K562 (cell line): ENCODE data around the gene ZNF485. TPM values are rescaled to one million over a fixed set of nuclear protein-coding genes. Genes with fewer than 3 reads are reported as not detected.

ENCODE experiments used
- CBFA2T2 ChIP-seq: fragments of 450-650 bp; conservative IDR thresholded peaks from 2 replicates; pipeline ENCODE4 v1.6.1; 2017; ENCODE audit warnings: mild to moderate bottlenecking
- GTF2B ChIP-seq: IDR thresholded peaks from 2 replicates; pipeline ENCODE4 v1.6.1; 2011; ENCODE audit not compliant: insufficient read length; ENCODE audit errors: extremely low read depth
- HCFC1 ChIP-seq: IDR thresholded peaks from 2 replicates; pipeline ENCODE4 v1.6.1; 2012; ENCODE audit warnings: low read depth, low read length, improper control_type of control experiment
- HMGN3 ChIP-seq: IDR thresholded peaks from 2 replicates; pipeline ENCODE4 v1.6.1; 2011; ENCODE audit warnings: borderline replicate concordance, low read depth, mild to moderate bottlenecking, mixed read lengths, low read length; ENCODE audit not compliant: insufficient read length; ENCODE audit errors: extremely low read depth
- KLF13 ChIP-seq: fragments of 450-650 bp; IDR thresholded peaks from 2 replicates; pipeline ENCODE4 v1.6.1; 2016; ENCODE audit warnings: missing genetic modification characterization, low read depth, mild to moderate bottlenecking, missing compliant biosample characterization, moderate library complexity, borderline replicate concordance
- PATZ1 ChIP-seq: fragments of 250-450 bp; sonication (Bioruptor Pico); IDR thresholded peaks from 2 replicates; pipeline ENCODE4 v1.5.0; 2020; ENCODE audit warnings: mild to moderate bottlenecking, borderline replicate concordance
- TCF3 ChIP-seq: sonication (generic); formaldehyde crosslinking; IDR thresholded peaks from 2 replicates; pipeline ENCODE4 v1.4.0; 2020; ENCODE audit warnings: mild to moderate bottlenecking, missing genetic modification reagents
- ZFP1 ChIP-seq: fragments of 450-650 bp; formaldehyde crosslinking; IDR thresholded peaks from 2 replicates; pipeline ENCODE4 v1.4.0; 2020; ENCODE audit warnings: mild to moderate bottlenecking, mixed read lengths
- ZNF41 ChIP-seq: fragments of 250-450 bp; sonication (Bioruptor Pico); conservative IDR thresholded peaks from 2 replicates; pipeline ENCODE4 v1.4.0; 2020; ENCODE audit warnings: mild to moderate bottlenecking
- polyA plus RNA-seq, 8 experiments: library from polyadenylated mRNA; depleted of rRNA in 4 of 8; stranded (reverse) in 5 of 8; unstranded in 3 of 8; fragments of >200 nt; fragmentation: Nextera tagmentation in 2 of 8; fragmentation: Illumina TruSeq in 1 of 8; extraction: Ambion mirVana in 2 of 8; extraction: Trizol in 1 of 8; gene quantifications; 2 replicates each; pipeline versions ENCODE4 v1.2.1 to v1.2.3, GENCODE V29; 2011 to 2014; ENCODE audit warnings: inconsistent platforms in 1 of 8, missing spikeins in 1 of 8
- total RNA-seq, 7 experiments: library from RNA; depleted of rRNA in 6 of 7; stranded (reverse); fragments of >200 nt in 6 of 7; fragmentation: Illumina TruSeq in 2 of 7; extraction: Trizol in 2 of 7; gene quantifications; 2 replicates each; pipeline versions ENCODE4 v1.2.1 to v1.2.3, GENCODE V29; 2011 to 2021; ENCODE audit warnings: low replicate concordance in 1 of 7
- TF ChIP-seq, protein P1 (sequence below): fragments of 250-450 bp; sonication (Bioruptor Pico); IDR thresholded peaks from 2 replicates; pipeline ENCODE4 v1.4.0; 2020
- TF ChIP-seq, protein P2 (sequence below): fragments of 450-650 bp; formaldehyde crosslinking; IDR thresholded peaks from 2 replicates; pipeline ENCODE4 v1.4.0; 2022; ENCODE audit warnings: missing genetic modification characterization
- TF ChIP-seq, protein P3 (sequence below): fragments of 250-450 bp; sonication (Bioruptor Pico); IDR thresholded peaks from 2 replicates; pipeline ENCODE4 v1.5.0; 2021; ENCODE audit warnings: mild to moderate bottlenecking, moderate library complexity

The ZNF485 gene
- total and polyA plus RNA-seq, 9 of the 15 experiments (the other 6 are each of a cell fraction or from before 2014, with no cell fraction given), result 8.0 to 18.7 (median 11.9) TPM

DNA sequence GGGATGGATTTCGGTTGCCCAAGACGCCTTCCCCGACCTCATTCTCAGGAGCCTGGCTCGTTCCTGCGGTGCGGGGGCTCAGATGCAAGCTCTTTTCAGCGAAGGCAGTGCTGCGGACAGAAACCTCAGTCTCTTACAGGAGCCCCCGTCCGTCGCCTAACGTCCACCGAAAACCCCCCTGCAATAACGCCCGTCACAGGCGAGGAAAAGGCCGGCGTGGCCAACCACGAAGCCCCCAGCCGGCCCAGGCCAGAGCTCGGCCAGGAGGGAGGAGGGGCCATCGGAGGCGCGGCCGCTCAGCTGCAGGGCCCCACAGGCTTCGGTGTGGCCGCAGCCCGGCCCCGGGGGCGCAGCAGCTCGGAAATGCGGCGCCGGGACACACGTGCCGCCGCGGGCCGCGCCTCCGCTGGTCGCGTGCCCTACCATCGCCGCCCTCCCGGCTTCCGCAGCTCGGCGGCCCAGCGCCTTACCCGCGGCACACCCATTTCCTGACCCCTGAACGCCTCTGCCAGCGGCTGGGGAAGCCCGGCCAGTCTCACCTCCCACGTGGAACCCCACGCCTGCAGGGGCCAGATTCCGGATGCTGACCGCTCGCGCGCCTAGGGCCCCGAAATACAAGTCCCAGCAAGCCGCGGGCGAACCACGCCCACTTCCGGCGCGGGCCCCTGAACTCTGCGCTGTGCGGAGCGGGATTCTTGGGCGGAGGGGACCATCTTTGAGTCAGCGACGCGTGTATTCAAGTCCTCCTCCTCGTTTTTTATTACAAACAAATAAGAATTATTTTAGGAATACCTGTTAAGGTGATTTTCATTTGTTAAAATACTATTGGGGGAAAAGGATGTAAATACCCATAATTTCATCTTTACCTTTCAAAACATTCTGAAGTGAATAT is 32.0 kb upstream of the ZNF485 start, which contains the start of gene ZNF239 (continued):
- TF ChIP-seq HMGN3 (no peak), TCF3 (peak; percentile 30; the same call in 1 of the 2 replicates), GTF2B (no peak), CBFA2T2 (no peak), ZNF41 (no peak), ZFP1 (CRISPR knock-in tag) (no peak), PATZ1 (no peak), KLF13 (peak; percentile 92), HCFC1 (peak; percentile 98)
- TF ChIP-seq, protein P1, sequence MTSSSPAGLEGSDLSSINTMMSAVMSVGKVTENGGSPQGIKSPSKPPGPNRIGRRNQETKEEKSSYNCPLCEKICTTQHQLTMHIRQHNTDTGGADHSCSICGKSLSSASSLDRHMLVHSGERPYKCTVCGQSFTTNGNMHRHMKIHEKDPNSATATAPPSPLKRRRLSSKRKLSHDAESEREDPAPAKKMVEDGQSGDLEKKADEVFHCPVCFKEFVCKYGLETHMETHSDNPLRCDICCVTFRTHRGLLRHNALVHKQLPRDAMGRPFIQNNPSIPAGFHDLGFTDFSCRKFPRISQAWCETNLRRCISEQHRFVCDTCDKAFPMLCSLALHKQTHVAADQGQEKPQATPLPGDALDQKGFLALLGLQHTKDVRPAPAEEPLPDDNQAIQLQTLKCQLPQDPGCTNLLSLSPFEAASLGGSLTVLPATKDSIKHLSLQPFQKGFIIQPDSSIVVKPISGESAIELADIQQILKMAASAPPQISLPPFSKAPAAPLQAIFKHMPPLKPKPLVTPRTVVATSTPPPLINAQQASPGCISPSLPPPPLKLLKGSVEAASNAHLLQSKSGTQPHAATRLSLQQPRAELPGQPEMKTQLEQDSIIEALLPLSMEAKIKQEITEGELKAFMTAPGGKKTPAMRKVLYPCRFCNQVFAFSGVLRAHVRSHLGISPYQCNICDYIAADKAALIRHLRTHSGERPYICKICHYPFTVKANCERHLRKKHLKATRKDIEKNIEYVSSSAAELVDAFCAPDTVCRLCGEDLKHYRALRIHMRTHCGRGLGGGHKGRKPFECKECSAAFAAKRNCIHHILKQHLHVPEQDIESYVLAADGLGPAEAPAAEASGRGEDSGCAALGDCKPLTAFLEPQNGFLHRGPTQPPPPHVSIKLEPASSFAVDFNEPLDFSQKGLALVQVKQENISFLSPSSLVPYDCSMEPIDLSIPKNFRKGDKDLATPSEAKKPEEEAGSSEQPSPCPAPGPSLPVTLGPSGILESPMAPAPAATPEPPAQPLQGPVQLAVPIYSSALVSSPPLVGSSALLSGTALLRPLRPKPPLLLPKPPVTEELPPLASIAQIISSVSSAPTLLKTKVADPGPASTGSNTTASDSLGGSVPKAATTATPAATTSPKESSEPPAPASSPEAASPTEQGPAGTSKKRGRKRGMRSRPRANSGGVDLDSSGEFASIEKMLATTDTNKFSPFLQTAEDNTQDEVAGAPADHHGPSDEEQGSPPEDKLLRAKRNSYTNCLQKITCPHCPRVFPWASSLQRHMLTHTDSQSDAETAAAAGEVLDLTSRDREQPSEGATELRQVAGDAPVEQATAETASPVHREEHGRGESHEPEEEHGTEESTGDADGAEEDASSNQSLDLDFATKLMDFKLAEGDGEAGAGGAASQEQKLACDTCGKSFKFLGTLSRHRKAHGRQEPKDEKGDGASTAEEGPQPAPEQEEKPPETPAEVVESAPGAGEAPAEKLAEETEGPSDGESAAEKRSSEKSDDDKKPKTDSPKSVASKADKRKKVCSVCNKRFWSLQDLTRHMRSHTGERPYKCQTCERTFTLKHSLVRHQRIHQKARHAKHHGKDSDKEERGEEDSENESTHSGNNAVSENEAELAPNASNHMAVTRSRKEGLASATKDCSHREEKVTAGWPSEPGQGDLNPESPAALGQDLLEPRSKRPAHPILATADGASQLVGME (CRISPR knock-in tag), result no peak
- TF ChIP-seq, protein P2, sequence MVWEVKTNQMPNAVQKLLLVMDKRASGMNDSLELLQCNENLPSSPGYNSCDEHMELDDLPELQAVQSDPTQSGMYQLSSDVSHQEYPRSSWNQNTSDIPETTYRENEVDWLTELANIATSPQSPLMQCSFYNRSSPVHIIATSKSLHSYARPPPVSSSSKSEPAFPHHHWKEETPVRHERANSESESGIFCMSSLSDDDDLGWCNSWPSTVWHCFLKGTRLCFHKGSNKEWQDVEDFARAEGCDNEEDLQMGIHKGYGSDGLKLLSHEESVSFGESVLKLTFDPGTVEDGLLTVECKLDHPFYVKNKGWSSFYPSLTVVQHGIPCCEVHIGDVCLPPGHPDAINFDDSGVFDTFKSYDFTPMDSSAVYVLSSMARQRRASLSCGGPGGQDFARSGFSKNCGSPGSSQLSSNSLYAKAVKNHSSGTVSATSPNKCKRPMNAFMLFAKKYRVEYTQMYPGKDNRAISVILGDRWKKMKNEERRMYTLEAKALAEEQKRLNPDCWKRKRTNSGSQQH (CRISPR knock-in tag), result peak; percentile 25; the same call in 1 of the 2 replicates
- TF ChIP-seq, protein P3, sequence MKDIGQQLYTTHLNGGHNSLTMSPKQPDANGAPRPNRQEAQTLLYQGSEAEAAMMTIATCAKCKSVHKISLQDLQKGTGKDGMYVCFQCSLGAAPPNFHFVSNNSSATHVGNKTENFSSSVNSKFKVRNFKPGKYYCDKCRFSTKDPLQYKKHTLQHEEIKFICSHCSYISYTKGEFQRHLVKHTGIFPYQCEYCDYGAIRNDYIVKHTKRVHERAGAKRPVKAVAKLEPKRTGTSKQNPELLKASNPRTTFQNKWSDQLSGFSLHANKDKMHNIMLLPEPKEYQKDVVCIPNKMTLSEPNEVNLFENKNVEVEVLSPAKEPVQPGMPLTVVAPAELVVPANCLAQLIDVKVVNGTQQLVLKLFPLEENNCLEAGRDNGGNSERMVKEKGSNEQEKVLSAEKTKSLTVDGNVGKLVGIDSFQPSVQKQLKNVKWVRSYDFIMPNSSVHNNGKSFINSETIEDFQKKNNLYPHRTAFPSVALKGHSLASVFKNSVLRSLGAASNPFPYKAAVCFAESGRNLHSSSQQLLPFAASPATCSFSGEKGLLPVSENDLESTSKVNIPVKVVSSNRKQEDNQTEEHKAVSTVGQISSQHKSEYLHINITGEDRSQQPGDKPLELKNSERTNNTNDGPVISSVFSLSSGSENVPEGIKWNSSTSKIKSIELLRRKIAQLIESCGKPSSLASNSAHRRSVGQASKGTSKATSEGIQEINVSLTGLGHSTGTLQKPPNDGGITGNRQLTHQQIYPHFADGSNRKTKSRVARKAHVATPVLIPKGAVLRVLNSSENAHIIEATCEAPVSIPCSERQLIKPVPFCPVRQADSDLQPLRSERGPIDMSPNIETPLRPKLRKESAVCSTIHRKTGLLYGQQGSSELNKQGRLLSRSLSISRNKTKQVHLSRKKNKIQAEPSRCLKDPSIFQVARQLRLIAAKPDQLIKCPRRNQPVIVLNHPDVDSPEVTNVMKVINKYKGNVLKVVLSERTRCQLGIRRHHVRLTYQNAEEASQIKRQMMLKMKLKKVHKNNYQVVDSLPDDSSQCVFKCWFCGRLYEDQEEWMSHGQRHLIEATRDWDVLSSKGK (CRISPR knock-in tag), result no peak
